NCI-H2196 (cell line): ENCODE data around the gene CBX7.

Source experiments
- DNase-seq: peaks from one replicate; lab custom pipeline; 2025; ENCODE audit not compliant: unreplicated experiment; lab: John Stamatoyannopoulos, UW

Gene CBX7

DNA sequence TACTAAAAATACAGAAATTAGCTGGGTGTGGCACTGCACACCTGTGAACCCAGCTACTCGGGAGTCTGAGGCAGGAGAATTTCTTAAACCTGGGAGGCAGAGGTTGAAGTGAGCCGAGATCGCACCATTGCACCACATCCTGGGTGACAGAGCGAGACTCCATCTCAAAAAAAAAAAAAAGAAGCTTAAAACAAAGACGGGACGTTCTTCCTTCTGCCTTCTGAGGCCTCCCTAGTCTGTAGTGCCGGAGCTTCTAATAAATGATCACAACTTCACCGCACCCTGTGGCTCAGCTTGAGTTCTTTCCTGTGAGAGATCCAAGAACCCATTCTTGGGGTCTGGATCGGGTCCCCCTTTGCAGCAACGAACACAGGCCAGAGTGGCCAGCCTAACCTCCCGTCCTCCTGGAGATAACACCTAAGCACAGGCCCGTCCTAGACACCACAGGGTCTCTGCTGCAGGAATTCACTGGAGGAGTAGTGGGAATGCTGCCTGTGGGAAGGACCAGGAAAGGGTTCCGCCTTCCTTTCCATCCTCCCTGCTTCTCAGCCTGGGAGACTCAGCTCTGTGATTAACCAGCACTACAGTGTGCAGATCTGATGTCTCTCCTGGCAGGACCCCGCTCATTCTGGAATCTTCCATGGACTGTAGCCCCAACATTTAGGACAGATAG, 57.6 kb downstream of the CBX7 start:
- no peak for DNase-seq

DNA sequence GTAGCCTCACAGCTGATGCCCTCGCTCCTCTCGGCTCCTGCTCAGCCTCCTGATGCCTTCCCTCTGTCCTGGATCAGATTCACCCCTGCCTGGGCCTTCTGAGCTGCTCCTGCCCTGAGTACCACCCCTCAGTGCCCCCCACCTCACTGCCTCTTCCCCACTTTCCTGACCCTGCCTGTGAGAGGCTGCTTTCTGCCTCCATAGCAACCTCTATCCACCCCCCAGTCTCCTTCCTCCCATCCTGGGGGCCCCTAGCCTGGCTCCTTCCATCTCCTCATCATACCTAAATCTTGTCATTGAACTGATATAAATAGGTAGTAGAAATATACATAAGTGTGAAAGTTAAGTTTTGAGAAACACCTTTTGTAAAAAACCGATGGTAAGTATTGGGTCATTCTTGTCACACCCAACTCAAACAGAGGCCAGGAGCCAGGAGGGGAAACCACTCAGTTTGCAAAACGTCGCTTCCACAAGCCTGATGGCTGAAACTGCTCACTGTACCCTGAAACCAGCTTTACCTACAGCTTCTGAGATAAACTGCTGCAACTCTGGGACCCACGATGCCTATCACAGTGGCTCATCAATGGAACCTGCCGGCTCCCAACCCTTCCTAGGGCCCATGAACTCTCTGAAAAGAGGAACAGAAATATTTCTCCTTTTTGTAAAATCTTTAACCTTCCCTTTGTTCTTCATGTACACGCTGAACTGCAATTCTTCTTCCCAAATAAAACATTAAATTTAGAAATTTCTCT, 60.2 kb downstream of the CBX7 start:
- no peak for DNase-seq

DNA sequence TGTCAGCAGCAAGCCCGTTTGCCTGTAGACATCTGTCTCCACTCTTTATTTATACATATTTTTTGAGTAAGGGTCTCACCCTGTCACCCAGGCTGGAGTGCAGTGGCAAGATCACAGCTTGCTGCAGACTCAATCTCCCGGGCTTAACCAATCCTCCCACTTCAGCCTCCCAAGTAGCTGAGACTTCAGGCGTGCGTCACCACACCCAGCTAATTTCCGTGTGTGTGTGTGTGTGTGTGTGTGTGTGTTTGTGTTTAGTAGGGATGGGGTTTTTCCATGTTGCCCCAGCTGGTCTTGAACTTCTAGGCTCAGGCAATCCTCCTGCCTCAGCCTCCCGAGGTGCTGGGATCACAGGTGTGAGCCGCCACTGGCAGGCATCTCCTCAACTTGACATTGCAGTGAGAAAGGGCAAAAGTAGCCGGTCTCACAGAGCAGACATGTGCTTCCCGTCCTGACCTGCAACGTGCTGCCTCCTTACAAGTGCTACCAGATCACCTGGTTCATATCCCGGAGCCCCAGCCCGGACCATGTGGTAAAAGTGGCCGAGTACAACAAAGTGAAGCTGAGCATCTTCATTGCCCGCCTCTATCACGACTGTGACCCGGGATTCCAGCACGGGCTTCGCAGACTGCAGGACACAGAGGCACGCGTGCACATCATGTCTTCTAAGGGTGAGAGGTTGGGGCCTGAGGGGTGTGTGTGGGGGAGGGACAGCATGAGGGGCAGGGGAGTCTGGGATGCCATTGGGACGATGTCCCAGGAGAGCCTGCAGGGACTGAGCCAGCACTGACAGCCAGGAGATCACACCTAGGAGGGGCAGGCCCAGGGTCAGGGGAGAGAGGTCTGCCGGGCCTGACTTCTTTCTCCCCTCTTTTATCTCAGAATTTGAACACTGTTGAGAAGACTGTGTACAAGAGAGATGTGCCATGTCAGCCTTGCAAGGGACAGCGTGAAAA, 61.1 kb downstream of the CBX7 start:
- no peak for DNase-seq

DNA sequence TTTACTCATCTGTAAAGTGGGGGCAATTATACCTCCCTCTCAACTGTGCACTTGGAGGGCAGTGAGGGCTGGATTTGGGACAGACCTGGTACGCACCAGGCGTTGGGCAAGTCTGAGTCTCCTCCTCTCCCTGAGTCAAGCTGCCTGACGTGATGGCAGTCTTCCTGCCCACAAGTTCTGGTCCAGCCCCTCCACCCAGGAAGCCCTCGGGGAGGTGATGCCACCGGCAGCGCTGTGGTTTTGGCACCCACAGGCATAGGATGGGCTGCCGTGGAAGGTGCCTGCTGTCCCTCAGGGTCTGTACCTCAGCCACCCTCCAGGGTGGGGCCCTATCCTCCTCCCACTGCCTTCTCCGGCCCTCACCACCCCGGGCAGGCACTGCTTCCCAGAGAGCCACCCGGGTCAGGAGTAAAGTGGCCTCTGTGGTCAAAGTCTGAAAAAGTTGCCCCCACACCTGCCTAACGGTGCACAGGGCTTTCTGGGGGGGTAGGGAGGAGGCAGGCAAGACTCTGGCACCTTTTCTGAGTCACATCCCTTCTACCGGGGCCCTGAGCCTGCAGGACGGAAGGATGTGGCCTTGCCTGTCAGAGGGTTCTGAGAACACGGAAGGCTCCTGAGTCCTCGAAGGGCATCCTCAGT, 61.9 kb downstream of the CBX7 start:
- no peak for DNase-seq

DNA sequence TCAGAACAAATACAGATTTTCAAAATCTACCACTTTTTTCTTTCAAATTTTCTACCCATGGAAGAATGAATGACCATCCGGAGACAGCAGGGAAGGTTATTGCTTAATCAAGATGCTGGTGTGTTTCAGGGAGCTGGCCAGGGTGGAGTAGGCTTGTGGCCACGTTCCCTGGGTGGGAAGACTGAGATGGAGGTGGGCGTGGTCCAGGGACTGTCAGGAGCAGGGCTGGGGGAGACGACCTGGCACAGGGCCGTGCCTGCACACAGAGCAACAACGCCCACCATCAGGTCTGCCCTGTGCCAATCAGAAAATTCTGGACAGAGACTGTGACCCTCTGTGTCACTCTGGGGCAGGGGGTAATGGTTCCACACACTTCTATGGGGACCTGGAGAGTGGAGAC, 62.6 kb downstream of the CBX7 start:
- no peak for DNase-seq

DNA sequence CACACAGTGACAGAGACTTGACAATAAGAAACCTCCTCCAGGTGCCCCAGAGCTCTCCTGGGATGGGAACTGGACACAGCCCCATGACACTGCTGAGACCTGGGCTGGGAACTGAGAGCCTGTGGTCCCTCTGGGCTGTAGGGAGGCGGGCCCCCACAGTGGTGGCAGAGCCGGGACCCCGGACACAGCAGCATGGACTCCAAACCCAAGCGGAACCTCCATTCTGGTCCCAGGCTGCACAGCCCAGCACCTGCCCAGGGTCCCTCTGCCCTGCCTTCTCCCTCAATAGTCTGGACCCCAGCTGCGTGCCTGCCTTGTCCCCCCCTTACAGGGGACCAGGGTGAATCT, 63.8 kb downstream of the CBX7 start:
- DNase-seq, result no peak

DNA sequence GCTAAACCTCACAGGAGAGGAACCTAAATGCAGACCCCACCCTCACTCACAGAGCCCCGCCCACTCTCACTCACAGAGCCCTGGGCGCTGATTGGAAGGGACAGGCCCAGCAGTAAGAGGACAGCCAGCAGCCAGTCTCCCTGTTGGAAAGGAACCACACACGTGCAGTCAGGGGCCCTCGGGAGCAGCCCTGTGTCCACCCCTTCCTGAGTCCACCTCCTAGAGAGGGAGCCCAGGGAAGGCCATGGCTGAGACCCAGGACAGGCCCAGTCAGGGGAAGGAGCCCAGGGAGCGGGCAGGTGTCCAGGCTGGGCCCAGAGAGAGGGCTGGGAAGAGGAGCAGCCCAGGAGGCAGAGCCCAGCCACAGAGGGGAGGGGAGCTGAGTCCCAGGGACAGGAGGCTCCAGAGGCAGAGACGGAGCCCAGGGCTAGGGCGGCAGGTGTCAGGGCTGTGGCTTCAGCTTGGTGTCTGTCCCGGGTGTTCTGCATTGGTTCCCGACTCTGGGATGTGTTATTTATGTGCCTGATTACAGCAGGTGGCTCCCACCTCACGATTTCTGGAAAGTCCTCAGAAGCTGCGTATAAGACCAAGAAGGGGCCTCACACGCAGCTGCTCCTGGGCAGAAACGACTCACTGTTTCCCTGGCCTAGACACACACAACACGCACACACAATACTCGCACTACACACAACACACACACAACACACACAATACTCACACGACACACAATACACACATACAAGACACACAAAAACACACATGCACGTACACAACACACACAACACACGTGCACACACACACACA, 64.4 kb downstream of the CBX7 start:
- peak; percentile 14 for DNase-seq

DNA sequence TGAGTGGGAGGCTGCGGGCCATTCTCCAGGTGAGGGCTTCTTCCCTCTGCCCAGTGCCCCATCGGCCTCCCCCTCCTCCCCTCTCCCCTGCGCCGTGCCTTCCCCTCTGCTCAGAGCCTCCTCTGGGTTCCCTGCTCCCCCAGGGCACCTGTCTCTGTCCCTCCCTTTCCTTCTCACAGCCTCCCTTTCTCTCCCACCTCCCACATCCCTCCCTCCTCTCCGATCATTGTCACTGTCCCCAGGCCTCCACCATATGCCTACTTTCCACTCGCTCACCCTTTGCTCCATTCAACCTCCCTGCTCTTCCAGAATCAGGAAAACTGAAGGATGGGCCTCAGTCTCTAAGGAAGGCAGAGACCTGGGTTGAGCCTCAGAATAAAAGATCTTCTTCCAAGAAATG, 65.4 kb downstream of the CBX7 start:
- DNase-seq, result no peak

DNA sequence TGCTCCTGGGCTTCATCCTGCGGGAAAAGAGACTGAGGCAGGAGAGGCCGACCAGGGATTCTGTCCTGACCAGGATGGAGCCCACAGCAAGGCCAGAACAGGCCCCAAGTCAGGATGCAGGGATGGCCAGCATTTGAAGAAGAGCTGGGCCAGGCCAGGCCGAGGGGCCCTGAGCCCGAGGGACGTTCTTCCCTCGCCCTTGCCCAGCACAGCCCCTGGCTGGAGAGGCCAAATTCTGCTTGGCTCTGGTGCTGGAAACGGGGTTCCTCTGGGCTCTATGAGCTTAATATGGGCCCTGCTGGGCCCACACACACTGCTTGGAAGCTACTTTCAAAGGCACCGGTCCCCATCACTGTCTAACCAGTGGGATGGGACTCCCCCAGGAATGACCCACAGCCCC, 67.8 kb downstream of the CBX7 start:
- no peak for DNase-seq

DNA sequence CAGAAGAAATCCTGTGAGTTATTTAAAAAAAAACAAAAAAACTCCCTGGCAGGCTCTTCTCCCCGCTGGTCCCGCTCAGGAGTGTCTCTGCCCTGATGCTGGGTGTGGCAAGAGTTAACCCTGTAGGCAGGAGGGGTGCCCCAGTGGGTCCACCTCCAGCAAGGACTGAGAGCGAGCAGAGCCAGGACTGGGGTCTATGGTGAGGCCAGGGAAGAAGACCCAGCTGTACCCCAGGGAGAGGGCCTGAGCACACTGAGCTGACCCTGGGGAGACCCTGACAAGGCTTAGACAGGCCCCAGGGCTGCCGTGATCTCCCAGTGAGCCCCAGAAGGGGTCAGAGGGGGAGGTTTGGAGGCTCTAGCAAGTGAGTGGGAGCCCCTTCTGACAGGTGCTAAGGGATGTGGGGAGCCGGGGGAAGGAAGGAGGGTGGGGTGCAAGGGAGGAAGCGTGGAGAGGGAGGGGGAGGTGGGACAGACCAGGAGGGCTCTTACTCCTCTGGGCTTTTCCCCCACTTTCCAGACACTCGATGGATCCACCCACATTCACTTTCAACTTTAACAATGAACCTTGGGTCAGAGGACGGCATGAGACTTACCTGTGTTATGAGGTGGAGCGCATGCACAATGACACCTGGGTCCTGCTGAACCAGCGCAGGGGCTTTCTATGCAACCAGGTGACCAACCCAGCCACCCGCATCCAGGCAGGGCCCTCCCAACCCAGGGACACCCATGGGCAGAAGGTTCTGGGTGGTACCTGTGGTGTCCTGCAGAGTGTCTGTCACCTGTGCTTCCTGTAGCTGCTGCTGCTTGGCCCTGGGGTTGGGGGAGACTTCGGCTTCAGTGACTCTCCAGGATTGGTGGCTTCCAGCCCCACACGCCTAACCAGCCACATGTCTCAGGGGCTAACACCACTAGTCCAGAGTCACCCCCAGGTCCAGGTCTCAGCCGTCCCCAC, 69.0 kb downstream of the CBX7 start:
- no peak for DNase-seq

DNA sequence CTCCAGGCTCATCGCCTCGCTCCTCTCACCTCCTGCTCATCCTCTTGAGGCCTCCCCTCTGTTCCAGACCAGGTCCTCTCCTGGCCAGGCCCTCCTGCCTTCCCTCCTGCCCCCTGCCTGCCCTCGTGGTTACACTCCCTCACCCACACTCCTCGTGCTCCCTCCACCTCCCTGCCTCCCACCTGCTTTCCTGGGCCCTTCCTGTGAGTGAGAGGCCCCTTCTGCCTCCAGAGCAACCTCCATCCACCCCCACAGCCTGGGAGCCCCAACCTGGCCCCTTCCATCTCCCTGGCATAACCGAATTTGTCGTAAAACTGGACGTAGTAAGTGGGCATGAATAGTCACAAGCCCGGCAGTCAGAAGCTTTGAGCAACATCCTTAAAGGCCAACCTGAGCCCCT, 70.9 kb downstream of the CBX7 start:
- DNase-seq, result no peak

DNA sequence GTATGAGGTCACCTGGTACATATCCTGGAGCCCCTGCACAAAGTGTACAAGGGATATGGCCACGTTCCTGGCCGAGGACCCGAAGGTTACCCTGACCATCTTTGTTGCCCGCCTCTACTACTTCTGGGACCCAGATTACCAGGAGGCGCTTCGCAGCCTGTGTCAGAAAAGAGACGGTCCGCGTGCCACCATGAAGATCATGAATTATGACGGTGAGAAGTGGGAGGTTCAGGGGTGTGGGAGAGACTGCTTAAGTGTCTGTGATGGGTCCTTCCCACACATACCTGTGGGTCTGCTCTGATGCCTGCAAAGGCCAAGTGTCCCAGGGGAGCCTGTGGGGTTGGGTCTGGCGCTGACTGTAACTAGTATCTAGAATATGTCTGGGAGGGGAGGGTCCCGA, 71.5 kb downstream of the CBX7 start:
- DNase-seq, result no peak
